ENCODE data around the gene PXYLP1. TPM values are rescaled to one million over a fixed set of nuclear protein-coding genes. Genes with fewer than 3 reads are reported as not detected.

PXYLP1 gene
- total and polyA plus RNA-seq, 9 of the 15 experiments (the other 6 are each of a cell fraction or from before 2014, with no cell fraction given) = 0.80 to 2.9 (median 1.3) TPM

GRCh38 chr3:141303481-141304223, 72.0 kb downstream of the PXYLP1 start:
- Histone ChIP-seq H2AFZ (ENCODE audit: low read depth, low read length) (peak overlapping the region; percentile 88), H3K4me2 (ENCODE audit: insufficient read depth, low read length) (peak overlapping the region; percentile 44), H3K79me2 (ENCODE audit: control insufficient read depth, insufficient read depth, low read length) (no peaks in the 10 kb centered on the region), H3K9ac (ENCODE audit: insufficient read depth in 1 of 2, low read depth in 2 of 2, low read length in 2 of 2) (no peak overlapping the region), H3K27ac (ENCODE audit: extremely low read depth, low read depth, low read length) (no peak overlapping the region), H3K36me3 (ENCODE audit: control insufficient read depth, insufficient read depth, low read length) (no peaks in the 10 kb centered on the region), H3K9me3 (replicated peaks; ENCODE audit: control insufficient read depth, insufficient read depth, low read depth, low read length) (no peaks in the 10 kb centered on the region), H4K20me1 (replicated peaks; ENCODE audit: control insufficient read depth, insufficient read depth, low read length) (no peaks in the 10 kb centered on the region), H3K4me3 (no peak overlapping the region), H3K9me1 (ENCODE audit: control insufficient read depth, insufficient read depth, low read length) (no peaks in the 10 kb centered on the region), H3K4me1 (replicated peaks in 1 of 2; ENCODE audit: control insufficient read depth in 2 of 2, insufficient read depth in 2 of 2, low read length in 2 of 2) (peaks cover 0 to 6% of the 10 kb centered on the region in 2 experiments; a peak in 3 of 5 replicates), H3K27me3 (ENCODE audit: control insufficient read depth in 2 of 2, insufficient read depth in 2 of 2, low read length in 2 of 2) (peaks cover 0 to 18% of the 10 kb centered on the region in 2 experiments; a peak in 3 of 5 replicates)
- FAIRE-seq (peak; percentile 93), DNase-seq (ENCODE audit: extremely low read depth in 1 of 4, low spot score in 3 of 4) (peak; percentile 68 to 85 (median 70)), ATAC-seq (peak; percentile 92)
- intact Hi-C loops (cut with micrococcal nuclease) = loop anchor here (1.0 kb wide), 1 partner anchor 149 kb away; no protein-coding TSS in a partner anchor
- ChIA-PET POLR2A (interaction anchor here (1.2 kb wide), 1 partner anchor 8 kb away, joined by 4 read pairs; no protein-coding TSS in a partner anchor), CTCF (ENCODE audit: low intra/inter-chr PET ratio) (interaction anchor here (0.6 to 1.9 kb wide), 7 partner anchors 71 to 258 kb away, joined by 3 to 10 read pairs (median 3); no protein-coding TSS in a partner anchor)
- BruUV-seq (replicated peaks) = no TSS peak
- WGBS (ENCODE audit: insufficient coverage, low coverage, missing lambda C conversion rate) = 54% methylated on average over 13 of the region's 13 CpGs
- in situ Hi-C loops (cut with MboI) = no loop called here
- TF ChIP-seq MAZ (CRISPR knock-in tag; conservative IDR thresholded peaks at IDR 0.05 in 1 of 2, IDR thresholded peaks at IDR 0.05 in 1 of 2) (no peak), CBFA2T3 (IDR thresholded peaks at IDR 0.05) (no peak), SMC3 (conservative IDR thresholded peaks at IDR 0.05; ENCODE audit: insufficient read depth, low read depth, low read length) (peak; percentile 43), CEBPG (CRISPR knock-in tag; IDR thresholded peaks at IDR 0.05) (peak; percentile 23; the same call in 1 of the 2 replicates), CEBPG (tag; conservative IDR thresholded peaks at IDR 0.05 in 1 of 2, IDR thresholded peaks at IDR 0.05 in 1 of 2) (no peak), MAFG (tag; conservative IDR thresholded peaks at IDR 0.05) (no peak), KDM4B (IDR thresholded peaks at IDR 0.05; ENCODE audit: borderline replicate concordance in 2 of 2, low read depth in 1 of 2) (no peak), RAD21 (CRISPR knock-in tag; conservative IDR thresholded peaks at IDR 0.05 in 1 of 2, IDR thresholded peaks at IDR 0.05 in 1 of 2) (peak; percentile 70 to 87), CBX1 (IDR thresholded peaks at IDR 0.05; ENCODE audit: low read depth) (no peak), USF2 (CRISPR knock-in tag; IDR thresholded peaks at IDR 0.05) (no peak), RBM14 (IDR thresholded peaks at IDR 0.05; ENCODE audit: borderline replicate concordance, insufficient read depth, low read depth, low read length) (no peak), PML (IDR thresholded peaks at IDR 0.05; ENCODE audit: low read length) (no peak), IFI16 (CRISPR knock-in tag; IDR thresholded peaks at IDR 0.05) (no peak), CHCHD3 (CRISPR knock-in tag; IDR thresholded peaks at IDR 0.05) (no peak), ZBTB33 (CRISPR knock-in tag; IDR thresholded peaks at IDR 0.05) (peak; percentile 84)
- TF ChIP-seq, protein P1, sequence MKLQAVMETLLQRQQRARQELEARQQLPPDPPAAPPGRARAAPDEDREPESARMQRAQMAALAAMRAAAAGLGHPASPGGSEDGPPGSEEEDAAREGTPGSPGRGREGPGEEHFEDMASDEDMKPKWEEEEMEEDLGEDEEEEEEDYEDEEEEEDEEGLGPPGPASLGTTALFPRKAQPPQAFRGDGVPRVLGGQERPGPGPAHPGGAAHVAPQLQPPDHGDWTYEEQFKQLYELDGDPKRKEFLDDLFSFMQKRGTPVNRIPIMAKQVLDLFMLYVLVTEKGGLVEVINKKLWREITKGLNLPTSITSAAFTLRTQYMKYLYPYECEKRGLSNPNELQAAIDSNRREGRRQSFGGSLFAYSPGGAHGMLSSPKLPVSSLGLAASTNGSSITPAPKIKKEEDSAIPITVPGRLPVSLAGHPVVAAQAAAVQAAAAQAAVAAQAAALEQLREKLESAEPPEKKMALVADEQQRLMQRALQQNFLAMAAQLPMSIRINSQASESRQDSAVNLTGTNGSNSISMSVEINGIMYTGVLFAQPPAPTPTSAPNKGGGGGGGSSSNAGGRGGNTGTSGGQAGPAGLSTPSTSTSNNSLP (IDR thresholded peaks at IDR 0.05; ENCODE audit: borderline replicate concordance, low read depth, low read length) = peak; percentile 46; the same call in 1 of the 2 replicates

All from K562 (cell line).